Liver (tissue), 9 donors: ENCODE results near the gene CPNE5. TPM values are rescaled to one million over a fixed set of nuclear protein-coding genes. Genes with fewer than 3 reads are reported as not detected.

Experiments
- DNase-seq: peaks from one replicate; pipeline ENCODE4 v3.0.0-alpha.2; 2017; ENCODE audit warnings: low spot score
- H3K27ac ChIP-seq, 2 donors: one replicate each; pipeline ENCODE4 v1.7.0; 2013; ENCODE audit warnings: inconsistent platforms in 2 of 2, low read length in 2 of 2, control low read depth in 1 of 2, low read depth in 1 of 2, mild to moderate bottlenecking in 1 of 2
- H3K27me3 ChIP-seq, 4 donors: one replicate each; pipeline versions ENCODE4 v1.6.1 to v1.7.0; 2013; ENCODE audit warnings: low read length in 3 of 4, inconsistent platforms in 1 of 4, mild to moderate bottlenecking in 1 of 4, moderate library complexity in 1 of 4; ENCODE audit not compliant: control insufficient read depth in 4 of 4, insufficient read depth in 4 of 4
- H3K36me3 ChIP-seq, 4 donors: one replicate each; pipeline versions ENCODE4 v1.6.1 to v1.7.0; 2013; ENCODE audit warnings: low read length in 3 of 4, mild to moderate bottlenecking in 3 of 4, low read depth in 1 of 4, moderate library complexity in 1 of 4; ENCODE audit not compliant: control insufficient read depth in 4 of 4, insufficient read depth in 3 of 4
- H3K4me1 ChIP-seq, 4 donors: one replicate each; pipeline versions ENCODE4 v1.6.1 to v1.7.0; 2013; ENCODE audit warnings: low read length in 3 of 4, mild to moderate bottlenecking in 3 of 4, moderate library complexity in 1 of 4; ENCODE audit not compliant: control insufficient read depth in 4 of 4, insufficient read depth in 4 of 4
- H3K4me3 ChIP-seq, 3 donors: one replicate each; pipeline versions ENCODE4 v1.6.1 to v1.7.0; 2013; ENCODE audit warnings: low read length in 3 of 3, control low read depth in 1 of 3, low read depth in 1 of 3, mild to moderate bottlenecking in 1 of 3
- H3K9ac ChIP-seq, 2 donors: one replicate each; pipeline ENCODE4 v1.7.0; 2013; ENCODE audit warnings: low read length in 2 of 2, mild to moderate bottlenecking in 2 of 2, moderate library complexity in 2 of 2, control low read depth in 1 of 2, low read depth in 1 of 2
- H3K9me3 ChIP-seq, 4 donors: one replicate each; pipeline versions ENCODE4 v1.6.1 to v1.7.0; 2013; ENCODE audit warnings: low read length in 3 of 4; ENCODE audit not compliant: control insufficient read depth in 4 of 4
- ATF3 ChIP-seq: IDR thresholded peaks from 2 replicates; pipeline ENCODE4 v1.6.1; 2016; ENCODE audit warnings: antibody characterized with exemption
- CTCF ChIP-seq: fragments of 150-350 bp; IDR thresholded peaks from 2 replicates; pipeline ENCODE4 v1.5.1; 2017; ENCODE audit warnings: improper control_type of control experiment, low read depth, low read length; ENCODE audit not compliant: missing input control
- EGR1 ChIP-seq, 2 donors: IDR thresholded peaks; 2 replicates each; pipeline ENCODE4 v1.6.1; 2016 to 2018; ENCODE audit warnings: antibody characterized with exemption in 2 of 2, low read depth in 2 of 2
- FOXA1 ChIP-seq: IDR thresholded peaks from 2 replicates; pipeline ENCODE4 v1.6.1; 2016; ENCODE audit warnings: antibody characterized with exemption
- FOXA2 ChIP-seq: IDR thresholded peaks from 2 replicates; pipeline ENCODE4 v1.6.1; 2016; ENCODE audit warnings: antibody characterized with exemption
- GABPA ChIP-seq, 2 donors: IDR thresholded peaks in 1 of 2; conservative IDR thresholded peaks in 1 of 2; 2 replicates each; pipeline ENCODE4 v1.6.1; 2016; ENCODE audit warnings: antibody characterized with exemption in 2 of 2, mild to moderate bottlenecking in 1 of 2, moderate library complexity in 1 of 2
- HNF4A ChIP-seq, 2 donors: conservative IDR thresholded peaks; 2 replicates each; pipeline ENCODE4 v1.6.1; 2016; ENCODE audit warnings: antibody characterized with exemption in 2 of 2, mild to moderate bottlenecking in 2 of 2
- HNF4G ChIP-seq: IDR thresholded peaks from 2 replicates; pipeline ENCODE4 v1.6.1; 2016; ENCODE audit warnings: antibody characterized with exemption
- JUND ChIP-seq, 2 donors: IDR thresholded peaks; 2 replicates each; pipeline ENCODE4 v1.6.1; 2016; ENCODE audit warnings: antibody characterized with exemption in 2 of 2
- MAX ChIP-seq: IDR thresholded peaks from 2 replicates; pipeline ENCODE4 v1.6.1; 2016; ENCODE audit warnings: antibody characterized with exemption
- NR2F2 ChIP-seq: IDR thresholded peaks from 2 replicates; pipeline ENCODE4 v1.6.1; 2016; ENCODE audit warnings: antibody characterized with exemption
- RAD21 ChIP-seq, 2 donors: IDR thresholded peaks; 2 replicates each; pipeline ENCODE4 v1.6.1; 2016; ENCODE audit warnings: antibody characterized with exemption in 2 of 2, mild to moderate bottlenecking in 2 of 2
- REST ChIP-seq: IDR thresholded peaks from 2 replicates; pipeline ENCODE4 v1.6.1; 2016; ENCODE audit warnings: antibody characterized with exemption, mild to moderate bottlenecking
- TAF1 ChIP-seq: conservative IDR thresholded peaks from 2 replicates; pipeline ENCODE4 v1.6.1; 2016; ENCODE audit warnings: antibody characterized with exemption, mild to moderate bottlenecking
- YY1 ChIP-seq: IDR thresholded peaks from 2 replicates; pipeline ENCODE4 v1.6.1; 2016; ENCODE audit warnings: antibody characterized with exemption, mild to moderate bottlenecking
- ZBTB33 ChIP-seq: IDR thresholded peaks from 2 replicates; pipeline ENCODE4 v1.6.1; 2016; ENCODE audit warnings: antibody characterized with exemption
- WGBS: extraction: QIAGEN DNeasy Blood & Tissue Kit; methylation state at CpG from one replicate; pipeline ENCODE4 v1.1.7; 2013; 5-methylcytosine and 5-hydroxymethylcytosine counted together
- polyA plus RNA-seq, 2 donors: library from polyadenylated mRNA; stranded (reverse) in 1 of 2; unstranded in 1 of 2; fragments of 200-250 nt in 1 of 2; fragments of >200 nt in 1 of 2; fragmentation: Nextera tagmentation in 1 of 2; extraction: Ambion mirVana in 1 of 2; gene quantifications; one replicate each; pipeline versions ENCODE4 v1.2.1 to v1.2.3, GENCODE V29; 2013 to 2015
- total RNA-seq, 2 donors: library from RNA; depleted of rRNA; stranded (reverse); fragments of >200 nt; gene quantifications; one replicate each; pipeline ENCODE4 v1.2.3, GENCODE V29; 2014
- donor health status: healthy.
- donor health status: healthy.
- donor health status: healthy.
- donor health status: healthy.
- donor health status: healthy.

Gene CPNE5
- total and polyA plus RNA-seq, 4 donors: 0.24 to 1.1 (median 0.44) TPM

- 59% methylated on average over 6 of the region's 6 CpGs for WGBS
Measured at GRCh38 chr6:36786055-36786675, 53.1 kb downstream of the CPNE5 start.

GRCh38 chr6:36784376-36784636 is 54.9 kb downstream of the CPNE5 start:
- no peak overlapping the region for H3K27ac ChIP-seq
- H3K27me3 ChIP-seq: no peaks in the 10 kb centered on the region
- no peak overlapping the region for H3K9ac ChIP-seq
- DNase-seq: no peak
- no peak overlapping the region for H3K4me3 ChIP-seq
- no peaks in the 10 kb centered on the region for H3K4me1 ChIP-seq
- H3K36me3 ChIP-seq: no peaks in the 10 kb centered on the region
- no peaks in the 10 kb centered on the region for H3K9me3 ChIP-seq
- WGBS: 86% methylated on average over 3 of the region's 3 CpGs
- TF ChIP-seq YY1: no peak
- TF ChIP-seq RAD21 (IDR thresholded peaks at IDR 0.05): no peak
- no peak for TF ChIP-seq FOXA2
- TF ChIP-seq EGR1 (IDR thresholded peaks at IDR 0.05; ENCODE audit: low read depth in 2 of 2): no peak
- no peak for TF ChIP-seq CTCF
- TF ChIP-seq HNF4G: no peak
- TF ChIP-seq GABPA (IDR thresholded peaks at IDR 0.05 in 1 of 2, conservative IDR thresholded peaks at IDR 0.05 in 1 of 2): no peak
- TF ChIP-seq FOXA1: no peak
- no peak for TF ChIP-seq ZBTB33
- no peak for TF ChIP-seq JUND (IDR thresholded peaks at IDR 0.05)
- no peak for TF ChIP-seq TAF1

More at GRCh38 chr6:36786055-36786675, 53.1 kb downstream of the CPNE5 start:
- DNase-seq: no peak
- TF ChIP-seq YY1: no peak
- TF ChIP-seq MAX: no peak
- no peak for TF ChIP-seq FOXA1
- TF ChIP-seq REST: no peak
- no peak for TF ChIP-seq HNF4A (conservative IDR thresholded peaks at IDR 0.05)
- TF ChIP-seq ZBTB33: no peak
- no peak for TF ChIP-seq ATF3
- no peak for TF ChIP-seq JUND (IDR thresholded peaks at IDR 0.05)
- TF ChIP-seq NR2F2: no peak
- H3K27ac ChIP-seq: no peak overlapping the region
- no peaks in the 10 kb centered on the region for H3K9me3 ChIP-seq
- H3K27me3 ChIP-seq: no peaks in the 10 kb centered on the region
- no peak overlapping the region for H3K4me3 ChIP-seq
- no peaks in the 10 kb centered on the region for H3K4me1 ChIP-seq
- no peaks in the 10 kb centered on the region for H3K36me3 ChIP-seq
- H3K9ac ChIP-seq: no peak overlapping the region
